SK-N-MC (cell line): ENCODE measurements around the gene SNX32.

Experiments
- EZH2 ChIP-seq: fragments of 200-600 bp; sonication (generic); IDR thresholded peaks from one replicate; pipeline ENCODE4 v1.6.1; 2017; ENCODE audit warnings: antibody characterized with exemption
- POLR2AphosphoS5 ChIP-seq: IDR thresholded peaks from 2 replicates; pipeline ENCODE4 v1.6.1; 2012; ENCODE audit warnings: mild to moderate bottlenecking, low read depth, low read length, borderline replicate concordance

DNA sequence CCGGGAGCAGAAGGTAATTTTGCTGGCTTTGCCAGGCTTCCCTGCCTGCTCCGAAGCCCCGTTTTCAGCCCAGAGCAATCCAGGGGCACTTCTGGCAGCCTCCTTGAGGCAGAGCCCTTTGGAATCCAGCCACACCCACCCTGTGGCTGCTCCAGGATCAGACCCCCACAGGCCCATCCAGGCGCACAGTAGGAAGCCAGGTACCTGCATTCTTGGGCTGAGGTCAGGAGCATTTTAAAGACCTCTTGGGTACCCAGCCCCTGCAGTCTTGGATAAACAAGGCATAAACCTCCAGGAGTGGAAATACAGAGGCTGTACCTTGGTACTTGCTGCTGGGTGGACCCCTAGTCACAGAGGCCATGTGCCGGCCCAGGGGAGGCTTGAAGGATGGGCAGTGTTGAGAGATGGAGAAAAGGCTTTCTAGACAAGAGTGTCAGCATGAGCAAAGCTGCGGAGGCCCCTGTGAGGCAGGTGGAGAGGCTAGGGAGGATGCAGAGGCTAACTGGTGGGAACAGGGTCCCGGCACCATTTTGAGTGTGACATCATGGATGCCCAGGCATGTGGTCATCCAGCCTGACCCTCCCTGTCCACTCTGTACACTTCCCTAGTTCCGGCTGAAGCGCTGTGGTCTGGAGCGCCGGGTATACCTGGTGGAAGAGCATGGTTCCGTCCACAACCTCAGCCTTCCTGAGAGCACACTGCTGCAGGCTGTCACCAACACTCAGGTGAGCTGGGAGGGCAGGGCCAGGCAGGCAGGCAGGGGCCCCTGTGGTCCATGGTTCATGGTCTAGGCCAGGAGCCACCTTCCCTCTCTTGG lies 30.3 kb downstream of the SNX32 start:
- TF ChIP-seq POLR2AphosphoS5 (no peak), EZH2 (no peak)
